Peyer's patch (tissue), 4 donors: ENCODE results near the gene SIRPG.
"Not testable (repeated sequence)": the region's sequence is repeated elsewhere in the genome, so short reads cannot be mapped to it uniquely, and the experiment has no call there.

Experiments
- POLR2A ChIP-seq, 2 donors: fragments of 450-650 bp; IDR thresholded peaks; one replicate each; pipeline ENCODE4 v1.5.1; 2017; ENCODE audit warnings: antibody characterized with exemption in 2 of 2, mild to moderate bottlenecking in 2 of 2, moderate library complexity in 2 of 2
- TF ChIP-seq, protein P1 (sequence below), 6 experiments: fragments of 450-650 bp in 4 of 6; fragments of 200-600 bp in 2 of 6; sonication (generic) in 1 of 6; IDR thresholded peaks; one replicate each; pipeline ENCODE4 v1.5.1; 2017 to 2019; ENCODE audit warnings: antibody characterized with exemption in 6 of 6, mild to moderate bottlenecking in 3 of 6, moderate library complexity in 1 of 6

DNA sequence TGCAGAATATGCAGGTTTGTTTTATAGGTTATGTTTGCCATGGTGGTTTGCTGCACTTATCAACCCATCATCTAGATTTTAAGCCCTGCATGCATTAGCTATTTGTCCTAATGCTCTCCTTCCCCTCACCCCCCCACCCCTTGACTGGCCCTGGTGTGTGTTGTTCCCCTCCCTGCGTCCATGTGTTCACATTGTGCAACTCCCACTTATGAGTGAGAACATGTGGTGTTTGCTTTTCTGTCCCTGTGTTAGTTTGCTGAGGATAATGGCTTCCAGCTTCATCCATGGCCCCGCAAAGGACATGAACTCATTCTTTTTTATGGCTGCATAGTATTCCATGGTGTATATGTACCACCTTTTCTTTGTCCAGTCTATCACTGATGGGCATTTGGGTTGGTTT, 18.9 kb downstream of the SIRPG start:
- TF ChIP-seq, protein P1, sequence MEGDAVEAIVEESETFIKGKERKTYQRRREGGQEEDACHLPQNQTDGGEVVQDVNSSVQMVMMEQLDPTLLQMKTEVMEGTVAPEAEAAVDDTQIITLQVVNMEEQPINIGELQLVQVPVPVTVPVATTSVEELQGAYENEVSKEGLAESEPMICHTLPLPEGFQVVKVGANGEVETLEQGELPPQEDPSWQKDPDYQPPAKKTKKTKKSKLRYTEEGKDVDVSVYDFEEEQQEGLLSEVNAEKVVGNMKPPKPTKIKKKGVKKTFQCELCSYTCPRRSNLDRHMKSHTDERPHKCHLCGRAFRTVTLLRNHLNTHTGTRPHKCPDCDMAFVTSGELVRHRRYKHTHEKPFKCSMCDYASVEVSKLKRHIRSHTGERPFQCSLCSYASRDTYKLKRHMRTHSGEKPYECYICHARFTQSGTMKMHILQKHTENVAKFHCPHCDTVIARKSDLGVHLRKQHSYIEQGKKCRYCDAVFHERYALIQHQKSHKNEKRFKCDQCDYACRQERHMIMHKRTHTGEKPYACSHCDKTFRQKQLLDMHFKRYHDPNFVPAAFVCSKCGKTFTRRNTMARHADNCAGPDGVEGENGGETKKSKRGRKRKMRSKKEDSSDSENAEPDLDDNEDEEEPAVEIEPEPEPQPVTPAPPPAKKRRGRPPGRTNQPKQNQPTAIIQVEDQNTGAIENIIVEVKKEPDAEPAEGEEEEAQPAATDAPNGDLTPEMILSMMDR (IDR thresholded peaks at IDR 0.05), result not testable (repeated sequence)
- TF ChIP-seq POLR2A (IDR thresholded peaks at IDR 0.05), result not testable (repeated sequence)
